T-cell (primary cell): ENCODE results near the gene BORCS6. TPM values are rescaled to one million over a fixed set of nuclear protein-coding genes. Genes with fewer than 3 reads are reported as not detected.

Experiments used
- ATAC-seq, 4 experiments: fragments of 200-7000 bp in 3 of 4; fragments of 150-1000 bp in 1 of 4; cut with Tn5 transposase; replicated peaks in 1 of 4; 1 replicate in 3 of 4; 2 replicates in 1 of 4; pipeline ENCODE4 v1.10.0; 2021; ENCODE audit warnings: moderate library complexity in 3 of 4, mild to moderate bottlenecking in 2 of 4, moderate number of reproducible peaks in 1 of 4
- CTCF ChIA-PET, 2 donors: fragments of 300-600 bp; sonication (Branson Sonifier 250); formaldehyde crosslinking; loops; one replicate each; lab custom pipeline; 2022; ENCODE audit warnings: antibody characterized with exemption in 2 of 2; lab: Charles Lee
- POLR2A ChIA-PET, 2 donors: fragments of 300-600 bp; sonication (Branson Sonifier 250); formaldehyde crosslinking; loops; one replicate each; lab custom pipeline; 2022; ENCODE audit warnings: antibody characterized with exemption in 2 of 2; lab: Charles Lee
- DNase-seq, 35 experiments: peaks; one replicate each; pipeline versions ENCODE4 v3.0.0 to v3.0.0-alpha.2; 2013 to 2023
- H3K27ac ChIP-seq: one replicate; pipeline ENCODE4 v1.5.1; 2013; ENCODE audit warnings: low read length
- H3K27me3 ChIP-seq, 2 experiments: replicated peaks in 1 of 2; 1 replicate in 1 of 2; 2 replicates in 1 of 2; pipeline versions ENCODE4 v1.6.1 to v1.7.0; 2013; ENCODE audit warnings: low read length in 1 of 2, mixed read lengths in 1 of 2; ENCODE audit not compliant: control insufficient read depth in 2 of 2, insufficient read depth in 2 of 2; ENCODE audit errors: extremely low read depth in 1 of 2
- H3K36me3 ChIP-seq, 2 donors: 1 replicate in 1 of 2; 2 replicates in 1 of 2; pipeline versions ENCODE4 v1.6.1 to v1.7.0; 2013; ENCODE audit warnings: low read length in 1 of 2; ENCODE audit not compliant: control insufficient read depth in 2 of 2, insufficient read depth in 1 of 2; ENCODE audit errors: extremely low read depth in 1 of 2
- H3K4me1 ChIP-seq, 2 experiments: 1 replicate in 1 of 2; 2 replicates in 1 of 2; pipeline versions ENCODE4 v1.6.1 to v1.7.0; 2013; ENCODE audit warnings: low read length in 2 of 2, mixed read lengths in 1 of 2; ENCODE audit not compliant: insufficient read depth in 2 of 2, control insufficient read depth in 1 of 2; ENCODE audit errors: extremely low read depth in 1 of 2
- H3K4me3 ChIP-seq, 2 donors: 1 replicate in 1 of 2; 2 replicates in 1 of 2; pipeline versions ENCODE4 v1.5.1 to v1.7.0; 2013; ENCODE audit warnings: mild to moderate bottlenecking in 2 of 2, low read length in 1 of 2, moderate library complexity in 1 of 2; ENCODE audit not compliant: control insufficient read depth in 1 of 2; ENCODE audit errors: extremely low read depth in 1 of 2
- H3K9me3 ChIP-seq: 2 replicates; pipeline ENCODE4 v1.7.0; 2013
- H3K27ac Mint-ChIP-seq, 2 donors: one replicate each; pipeline ENCODE4 v1.8.0; 2020 to 2021; ENCODE audit warnings: mild to moderate bottlenecking in 2 of 2, mixed read lengths in 2 of 2
- H3K27me3 Mint-ChIP-seq, 2 donors: one replicate each; pipeline ENCODE4 v1.8.0; 2021 to 2022; ENCODE audit warnings: mixed read lengths in 2 of 2
- H3K36me3 Mint-ChIP-seq: one replicate; pipeline ENCODE4 v1.8.0; 2021; ENCODE audit warnings: mixed read lengths
- H3K4me1 Mint-ChIP-seq, 3 donors: one replicate each; pipeline ENCODE4 v1.8.0; 2020 to 2022; ENCODE audit warnings: mixed read lengths in 3 of 3, mild to moderate bottlenecking in 1 of 3
- H3K4me3 Mint-ChIP-seq, 3 donors: one replicate each; pipeline ENCODE4 v1.8.0; 2020 to 2022; ENCODE audit warnings: mild to moderate bottlenecking in 3 of 3, mixed read lengths in 3 of 3, moderate library complexity in 3 of 3
- H3K9me3 Mint-ChIP-seq, 3 donors: one replicate each; pipeline ENCODE4 v1.8.0; 2020 to 2022; ENCODE audit warnings: mixed read lengths in 3 of 3
- WGBS: methylation state at CpG from one replicate; pipeline ENCODE4 v1.1.5; 2013; ENCODE audit warnings: missing lambda C conversion rate; ENCODE audit not compliant: insufficient coverage; 5-methylcytosine and 5-hydroxymethylcytosine counted together
- total RNA-seq, 35 experiments: library from RNA in 6 of 35; stranded (reverse) in 6 of 35; fragments of 120-200 nt in 1 of 35; gene quantifications; one replicate each; pipeline versions ENCODE4 v1.2.1 to v1.2.4 and lab custom pipeline; 2013 to 2026

The BORCS6 gene
- total RNA-seq, 5 donors from 2014 or later (not counting 1 experiment from before 2014, with no cell fraction given): 6.7 to 21.3 (median 17.2) TPM

DNA sequence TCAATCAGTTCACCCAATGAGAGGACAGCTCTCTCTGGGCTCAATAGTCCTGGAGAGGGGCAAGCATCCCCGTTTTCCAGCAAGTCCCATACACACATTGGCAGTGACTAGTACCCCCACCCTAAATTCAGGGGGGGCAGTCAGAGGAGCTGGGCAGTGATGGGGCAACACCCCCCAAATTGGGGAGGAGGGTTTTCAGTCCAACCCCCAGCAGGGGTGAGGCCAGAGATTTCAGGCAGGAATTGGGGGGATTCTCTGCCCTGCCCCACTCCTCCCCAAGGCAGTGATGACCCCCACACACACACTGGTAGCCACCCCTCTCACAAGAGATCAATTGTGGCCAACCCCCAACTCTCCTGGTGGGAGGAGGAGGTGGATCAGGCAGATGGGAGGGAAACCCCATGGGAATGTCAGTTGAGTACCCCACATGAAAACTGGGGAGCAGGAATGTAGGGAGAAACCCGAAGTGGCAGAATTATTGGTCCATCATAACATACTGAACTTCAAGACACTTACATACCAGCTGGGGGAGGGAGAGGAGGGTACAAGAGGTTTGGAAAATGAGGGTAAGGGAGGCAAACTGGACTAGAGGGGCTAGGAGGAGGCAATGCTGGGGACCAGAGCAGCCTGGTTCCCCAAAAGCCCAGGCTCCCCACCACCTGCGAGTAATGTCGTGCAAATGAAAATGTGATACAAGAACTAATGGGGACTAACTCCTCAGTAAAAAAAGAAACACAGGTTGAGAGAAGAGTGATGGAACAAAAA is 30.3 kb downstream of the BORCS6 start:
- ATAC-seq: no peak
- DNase-seq: peak in 1 of 35 experiments; percentile 12
- CTCF ChIA-PET: interaction anchor here (0.6 to 2.0 kb wide), 4 partner anchors 14 to 100 kb away, joined by 3 to 10 read pairs (median 6); no protein-coding TSS in a partner anchor
- Histone ChIP-seq H3K4me1 (peaks cover 34 to 88% of the 10 kb centered on the region in 2 experiments), H3K9me3 (no peaks in the 10 kb centered on the region), H3K4me3 (no peak overlapping the region), H3K36me3 (peaks cover 9 to 33% of the 10 kb centered on the region in 2 donors), H3K27me3 (no peaks in the 10 kb centered on the region), H3K27ac (peak overlapping the region; percentile 99)
- Mint-ChIP-seq H3K36me3 (peaks cover 25% of the 10 kb centered on the region), H3K4me3 (peak overlapping the region; percentile 57 to 85 (median 73)), H3K27ac (peak overlapping the region; percentile 87 to 92), H3K9me3 (no peaks in the 10 kb centered on the region), H3K27me3 (no peaks in the 10 kb centered on the region), H3K4me1 (peaks cover 54 to 61% (median 57%) of the 10 kb centered on the region in 3 donors)
- no CpG with 5 or more reads among the region's 4 CpGs for WGBS
- POLR2A ChIA-PET: interaction anchor here in 1 of 2 donors (1.0 to 1.2 kb wide), 2 partner anchors 18 to 63 kb away, joined by 4 to 8 read pairs; no protein-coding TSS in a partner anchor

DNA sequence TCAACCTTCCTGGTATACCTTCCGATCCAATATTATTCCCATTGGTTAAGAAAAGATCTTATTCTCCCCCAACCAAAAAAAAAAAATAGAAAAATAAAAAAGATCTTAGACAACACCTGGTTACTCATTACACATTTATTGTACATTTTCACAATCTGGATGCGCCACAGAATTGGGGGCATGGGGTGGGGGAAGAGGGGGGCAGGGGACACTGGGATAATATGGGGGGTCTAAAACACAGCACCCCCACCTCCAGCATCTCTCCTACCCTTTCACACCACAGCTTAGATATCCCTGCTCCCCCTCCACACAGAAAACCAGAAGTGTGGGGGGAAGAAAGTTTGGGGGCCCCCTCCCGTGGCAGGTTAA is 31.0 kb downstream of the BORCS6 start:
- no peaks in the 10 kb centered on the region for H3K9me3 ChIP-seq
- Mint-ChIP-seq H3K27ac (peak overlapping the region; percentile 87 to 88), H3K36me3 (peaks cover 26% of the 10 kb centered on the region), H3K4me1 (peaks cover 47 to 60% (median 50%) of the 10 kb centered on the region in 3 donors), H3K27me3 (no peaks in the 10 kb centered on the region), H3K4me3 (peak overlapping the region; percentile 14 to 85 (median 26)), H3K9me3 (no peaks in the 10 kb centered on the region)
- H3K4me3 ChIP-seq: no peak overlapping the region
- CTCF ChIA-PET: interaction anchor here (0.5 to 2.0 kb wide), 8 partner anchors 14 to 124 kb away, joined by 3 to 10 read pairs (median 6); no protein-coding TSS in a partner anchor
- peaks cover 9 to 33% of the 10 kb centered on the region in 2 donors for H3K36me3 ChIP-seq
- no peak for DNase-seq
- H3K4me1 ChIP-seq: peaks cover 32 to 88% of the 10 kb centered on the region in 2 experiments
- ATAC-seq: no peak
- no CpG with 5 or more reads among the region's 3 CpGs for WGBS
- peak overlapping the region; percentile 99 for H3K27ac ChIP-seq
- POLR2A ChIA-PET: interaction anchor here in 1 of 2 donors (0.6 to 1.2 kb wide), 2 partner anchors 18 to 29 kb away, joined by 4 to 8 read pairs; no protein-coding TSS in a partner anchor
- no peaks in the 10 kb centered on the region for H3K27me3 ChIP-seq

DNA sequence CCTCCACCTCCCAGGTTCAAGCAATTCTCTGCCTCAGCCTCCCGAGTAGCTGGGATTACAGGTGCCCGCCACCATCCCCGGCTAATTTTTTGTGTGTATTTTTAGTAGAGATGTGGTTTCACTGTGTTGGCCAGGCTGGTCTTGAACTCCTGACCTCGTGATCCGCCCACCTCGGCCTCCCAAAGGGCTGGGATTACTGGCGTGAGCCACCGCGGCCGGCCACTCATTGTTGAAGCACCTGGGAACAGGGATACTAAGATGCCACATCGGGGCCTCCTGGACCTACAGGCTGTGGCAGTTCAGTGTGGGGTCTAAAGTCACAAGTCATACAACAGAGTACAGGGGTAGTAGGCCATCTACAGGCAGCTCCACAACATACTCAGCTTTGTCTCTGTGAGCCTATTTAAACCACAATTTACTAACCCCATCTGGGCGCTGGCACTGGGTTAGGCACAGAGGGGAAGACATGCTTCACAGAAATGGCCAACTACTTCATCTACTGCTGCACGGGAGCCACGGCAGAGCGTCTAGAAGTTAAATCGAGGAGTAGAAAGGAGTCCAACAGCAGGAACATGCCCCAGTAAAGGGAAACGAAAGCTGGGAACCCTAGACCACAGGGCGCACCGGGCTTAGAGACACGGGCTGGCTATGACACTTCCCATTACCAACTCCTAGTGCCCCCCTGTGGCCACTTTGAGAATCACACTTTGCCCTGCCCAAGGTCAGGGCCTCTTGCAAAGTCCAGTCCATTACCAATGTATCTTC is 31.5 kb downstream of the BORCS6 start:
- peak overlapping the region; percentile 87 to 88 for H3K27ac Mint-ChIP-seq
- no peak overlapping the region for H3K4me3 ChIP-seq
- CTCF ChIA-PET: interaction anchor here (0.5 to 2.0 kb wide), 12 partner anchors 15 to 125 kb away, joined by 3 to 10 read pairs (median 5); no protein-coding TSS in a partner anchor
- peak overlapping the region; percentile 14 to 51 (median 26) for H3K4me3 Mint-ChIP-seq
- peaks cover 45 to 60% (median 45%) of the 10 kb centered on the region in 3 donors for H3K4me1 Mint-ChIP-seq
- H3K9me3 ChIP-seq: no peaks in the 10 kb centered on the region
- ATAC-seq (no peak), DNase-seq (peak; percentile 58 to 91 (median 79))
- H3K4me1 ChIP-seq: peaks cover 35 to 88% of the 10 kb centered on the region in 2 experiments
- H3K36me3 Mint-ChIP-seq: peaks cover 30% of the 10 kb centered on the region
- peak overlapping the region; percentile 93 for H3K27ac ChIP-seq
- H3K27me3 ChIP-seq: no peaks in the 10 kb centered on the region
- WGBS: 43% methylated on average over 9 of the region's 20 CpGs
- no peaks in the 10 kb centered on the region for H3K9me3 Mint-ChIP-seq
- POLR2A ChIA-PET: interaction anchor here in 1 of 2 donors (0.6 to 1.2 kb wide), 2 partner anchors 17 to 30 kb away, joined by 4 to 8 read pairs; no protein-coding TSS in a partner anchor
- peaks cover 9 to 33% of the 10 kb centered on the region in 2 donors for H3K36me3 ChIP-seq
- no peaks in the 10 kb centered on the region for H3K27me3 Mint-ChIP-seq

DNA sequence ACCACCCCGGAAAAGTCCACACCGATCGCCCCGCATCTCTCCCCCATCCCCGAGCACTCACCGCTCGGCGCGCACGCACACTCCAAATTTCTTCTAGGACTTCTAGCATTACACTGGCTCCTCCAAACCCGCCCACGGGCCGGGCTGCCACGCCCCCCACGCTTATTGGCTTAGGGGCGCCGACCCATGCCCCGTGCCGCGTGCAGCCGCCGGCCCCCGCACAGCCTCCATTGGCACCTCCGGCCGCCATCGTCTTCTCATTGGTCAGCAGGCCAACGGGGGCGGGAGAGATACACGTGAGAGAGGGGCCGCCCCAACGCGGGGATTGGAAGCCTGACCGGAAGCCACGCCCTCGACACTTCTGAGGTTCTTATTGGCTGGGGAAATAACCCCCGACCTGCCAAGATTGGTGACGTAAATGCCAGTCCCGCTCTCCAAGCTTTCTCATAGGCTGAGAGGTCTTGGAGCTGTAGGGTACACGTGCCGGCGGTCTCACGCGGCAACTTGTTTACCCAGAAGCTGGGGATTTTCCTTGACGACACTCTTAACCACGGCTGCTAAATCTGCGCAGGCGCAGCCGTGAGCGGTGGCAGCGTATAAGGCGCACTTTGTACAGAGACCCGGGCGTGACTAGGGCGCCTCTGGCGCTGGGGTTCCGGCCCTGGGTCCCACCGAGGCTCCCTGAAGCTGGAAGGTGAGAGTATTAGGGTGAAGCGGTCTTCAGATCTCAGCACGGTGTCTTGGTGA is 33.6 kb downstream of the BORCS6 start:
- Histone ChIP-seq H3K9me3 (no peaks in the 10 kb centered on the region), H3K36me3 (peaks cover 9 to 31% of the 10 kb centered on the region in 2 donors), H3K27ac (peak overlapping the region; percentile 100), H3K4me3 (peak overlapping the region; percentile 91 to 96), H3K27me3 (no peaks in the 10 kb centered on the region), H3K4me1 (peaks cover 34 to 93% of the 10 kb centered on the region in 2 experiments)
- ATAC-seq: peak; percentile 75 to 86 (median 85)
- ChIA-PET POLR2A (interaction anchor here (0.7 to 1.5 kb wide), 16 partner anchors 8 to 92 kb away, joined by 3 to 20 read pairs (median 6); partner anchors contain the start of gene CTC1 (in 1 of the 2)), CTCF (interaction anchor here in 1 of 2 donors (0.6 to 2.4 kb wide), 8 partner anchors 12 to 274 kb away, joined by 3 to 15 read pairs (median 4); partner anchors contain the start of genes ALOXE3 and SLC25A35)
- H3K9me3 Mint-ChIP-seq: no peaks in the 10 kb centered on the region
- no peak overlapping the region for H3K4me3 Mint-ChIP-seq
- peaks cover 39 to 70% (median 54%) of the 10 kb centered on the region in 3 donors for H3K4me1 Mint-ChIP-seq
- under 1% methylated on average over 52 of the region's 59 CpGs for WGBS
- no peaks in the 10 kb centered on the region for H3K27me3 Mint-ChIP-seq
- H3K36me3 Mint-ChIP-seq: peaks cover 26% of the 10 kb centered on the region
- H3K27ac Mint-ChIP-seq: no peak overlapping the region
- peak; percentile 99 to 100 (median 100) for DNase-seq

DNA sequence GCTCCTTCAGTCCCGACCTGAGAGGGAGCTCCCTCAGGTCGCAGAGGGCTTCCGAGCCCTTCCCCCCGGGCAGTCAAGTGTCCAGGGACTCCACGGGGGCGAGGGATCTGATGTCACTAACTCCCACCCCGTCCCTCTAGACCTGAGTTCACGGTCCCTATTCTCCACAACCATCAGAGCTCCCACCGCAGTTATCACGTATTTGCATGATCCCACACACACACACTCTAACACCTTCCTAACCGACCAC is 34.1 kb downstream of the BORCS6 start:
- no peaks in the 10 kb centered on the region for H3K27me3 Mint-ChIP-seq
- CTCF ChIA-PET: interaction anchor here in 1 of 2 donors (0.8 to 2.4 kb wide), 5 partner anchors 12 to 37 kb away, joined by 4 to 15 read pairs (median 7); partner anchors contain the start of gene ALOXE3
- no peak overlapping the region for H3K27ac Mint-ChIP-seq
- no peaks in the 10 kb centered on the region for H3K9me3 ChIP-seq
- DNase-seq (no peak), ATAC-seq (no peak)
- H3K27me3 ChIP-seq: no peaks in the 10 kb centered on the region
- H3K9me3 Mint-ChIP-seq: no peaks in the 10 kb centered on the region
- peaks cover 37 to 67% (median 52%) of the 10 kb centered on the region in 3 donors for H3K4me1 Mint-ChIP-seq
- H3K36me3 ChIP-seq: peaks cover 5 to 26% of the 10 kb centered on the region in 2 donors
- 3% methylated on average over 11 of the region's 11 CpGs for WGBS
- POLR2A ChIA-PET: interaction anchor here (0.5 to 1.5 kb wide), 11 partner anchors 8 to 36 kb away, joined by 4 to 20 read pairs (median 5); no protein-coding TSS in a partner anchor
- H3K27ac ChIP-seq: peak overlapping the region; percentile 100
- no peak overlapping the region for H3K4me3 Mint-ChIP-seq
- peaks cover 30 to 92% of the 10 kb centered on the region in 2 experiments for H3K4me1 ChIP-seq
- peak overlapping the region; percentile 91 to 96 for H3K4me3 ChIP-seq
- H3K36me3 Mint-ChIP-seq: peaks cover 21% of the 10 kb centered on the region
